ENCODE measurements around the gene TAB2.

- TF ChIP-seq, protein P1, sequence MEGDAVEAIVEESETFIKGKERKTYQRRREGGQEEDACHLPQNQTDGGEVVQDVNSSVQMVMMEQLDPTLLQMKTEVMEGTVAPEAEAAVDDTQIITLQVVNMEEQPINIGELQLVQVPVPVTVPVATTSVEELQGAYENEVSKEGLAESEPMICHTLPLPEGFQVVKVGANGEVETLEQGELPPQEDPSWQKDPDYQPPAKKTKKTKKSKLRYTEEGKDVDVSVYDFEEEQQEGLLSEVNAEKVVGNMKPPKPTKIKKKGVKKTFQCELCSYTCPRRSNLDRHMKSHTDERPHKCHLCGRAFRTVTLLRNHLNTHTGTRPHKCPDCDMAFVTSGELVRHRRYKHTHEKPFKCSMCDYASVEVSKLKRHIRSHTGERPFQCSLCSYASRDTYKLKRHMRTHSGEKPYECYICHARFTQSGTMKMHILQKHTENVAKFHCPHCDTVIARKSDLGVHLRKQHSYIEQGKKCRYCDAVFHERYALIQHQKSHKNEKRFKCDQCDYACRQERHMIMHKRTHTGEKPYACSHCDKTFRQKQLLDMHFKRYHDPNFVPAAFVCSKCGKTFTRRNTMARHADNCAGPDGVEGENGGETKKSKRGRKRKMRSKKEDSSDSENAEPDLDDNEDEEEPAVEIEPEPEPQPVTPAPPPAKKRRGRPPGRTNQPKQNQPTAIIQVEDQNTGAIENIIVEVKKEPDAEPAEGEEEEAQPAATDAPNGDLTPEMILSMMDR (IDR thresholded peaks at IDR 0.05; ENCODE audit: insufficient read depth, low read depth, low read length), result no peak
- no peak for TF ChIP-seq EZH2 (IDR thresholded peaks at IDR 0.05; ENCODE audit: insufficient read depth, low read length)
Measured at GRCh38 chr6:149365197-149365596, 47.7 kb downstream of the TAB2 start.
